ENCODE results near the gene PLXND1.

DNA sequence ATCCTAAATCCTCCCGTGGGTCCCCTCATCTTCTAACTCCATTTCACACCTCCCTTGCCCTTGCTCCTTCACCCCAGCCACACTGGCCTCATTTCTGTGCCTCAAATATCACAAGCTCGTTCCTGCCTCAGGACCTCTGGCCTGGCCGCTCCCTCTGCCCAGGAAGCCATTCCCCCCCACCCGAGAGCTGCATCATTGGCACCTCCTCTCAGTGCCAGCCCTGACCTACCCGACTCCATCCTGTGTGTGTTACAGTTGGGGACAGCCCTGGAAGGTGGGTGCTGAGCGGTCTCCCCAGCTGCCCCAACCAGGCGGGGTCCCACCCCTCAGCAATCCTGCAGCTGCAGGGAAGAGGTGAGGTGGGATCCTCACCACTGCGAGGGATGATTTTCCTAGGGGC lies 14.5 kb downstream of the PLXND1 start:
- no peak for TF ChIP-seq POLR2AphosphoS5 (IDR thresholded peaks at IDR 0.05; ENCODE audit: low read depth, low read length)
- TF ChIP-seq POLR2A (IDR thresholded peaks at IDR 0.05; ENCODE audit: low read depth, low read length), result no peak

Measured in GM12892 (cell line).